GM23248 (cell line): ENCODE data around the gene SHROOM1.

Experiments used
- EZH2 ChIP-seq: fragments of 200-600 bp; sonication (generic); IDR thresholded peaks from 2 replicates; pipeline ENCODE4 v1.6.1; 2018; ENCODE audit warnings: antibody characterized with exemption, mild to moderate bottlenecking; ENCODE audit not compliant: insufficient read depth, poor library complexity, severe bottlenecking
- EZH2phosphoT487 ChIP-seq: fragments of 200-600 bp; sonication (generic); IDR thresholded peaks from 2 replicates; pipeline ENCODE4 v1.6.1; 2018; ENCODE audit warnings: antibody characterized with exemption, moderate library complexity, mild to moderate bottlenecking, low read depth; ENCODE audit not compliant: insufficient read depth

GRCh38 chr5:132802044-132802684 is 28.3 kb downstream of the SHROOM1 start:
- TF ChIP-seq EZH2phosphoT487: no peak
- TF ChIP-seq EZH2: no peak
